ENCODE results near the gene TMEM131. TPM values are rescaled to one million over a fixed set of nuclear protein-coding genes. Genes with fewer than 3 reads are reported as not detected.
A peak's percentile ranks its signal among the peaks of the same experiment; 100 is the strongest.

Gene TMEM131
- total and polyA plus RNA-seq, 2 of the 8 experiments (the other 6 are each of a cell fraction or from before 2014, with no cell fraction given) = 9.7 to 22.9 TPM

DNA sequence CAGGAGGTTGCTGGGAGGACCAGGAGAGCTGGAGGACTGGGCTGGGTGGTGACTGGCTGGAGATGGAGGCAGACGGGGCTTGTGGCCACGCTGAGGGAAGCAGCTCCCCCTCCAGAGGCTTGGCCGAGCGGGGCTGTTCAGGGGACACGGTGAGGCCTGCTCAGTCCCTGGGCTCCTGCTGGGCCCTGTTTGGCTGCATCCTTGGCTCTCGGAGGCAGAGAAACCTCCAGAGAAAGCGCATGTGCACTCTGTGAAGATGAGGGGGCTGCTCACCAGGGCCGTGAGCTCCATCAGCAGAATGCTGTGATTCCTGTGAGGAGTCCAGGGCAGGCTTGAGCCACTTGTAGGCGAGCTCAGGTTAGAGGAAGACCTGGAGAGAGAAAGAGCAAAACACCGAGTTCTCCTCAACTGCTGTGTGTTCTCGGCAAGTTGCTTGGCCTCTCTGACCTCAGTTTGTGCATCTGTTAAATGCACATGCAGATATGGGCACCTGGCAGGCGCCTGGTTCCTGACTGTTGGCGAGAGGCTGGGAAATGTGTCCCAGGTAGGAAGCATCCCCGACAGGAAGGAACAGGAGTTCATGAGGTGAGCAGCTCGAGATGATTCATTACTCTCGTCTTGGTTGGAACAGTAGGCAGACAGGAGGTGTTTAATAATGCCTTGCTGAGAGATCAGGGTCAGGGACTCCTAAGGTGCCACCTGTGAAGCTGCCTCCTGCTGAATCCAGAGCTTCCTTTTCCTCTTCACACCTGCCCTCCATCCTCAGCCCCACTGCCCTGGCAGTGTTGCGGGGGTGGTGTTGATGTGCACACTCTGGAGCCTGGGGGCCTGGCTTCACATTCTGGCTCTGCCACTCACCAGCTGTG is 281.4 kb downstream of the TMEM131 start:
- no peak overlapping the region for H3K4me2 ChIP-seq (ENCODE audit: insufficient read depth in 1 of 2, low read depth in 2 of 2, low read length in 2 of 2)
- H3K14ac ChIP-seq (ENCODE audit: insufficient read length) = no peak overlapping the region
- H2BK12ac ChIP-seq (ENCODE audit: low read depth, low read length) = no peak overlapping the region
- no peak overlapping the region for H3K9ac ChIP-seq (replicated peaks in 1 of 4; ENCODE audit: extremely low read depth in 1 of 4, low read depth in 3 of 4, low read length in 3 of 4)
- H3K27ac ChIP-seq (ENCODE audit: low read depth, low read length) = no peak overlapping the region
- no peak overlapping the region for H4K5ac ChIP-seq (ENCODE audit: insufficient read length, low read depth, low read length)
- no peak overlapping the region for H2BK5ac ChIP-seq (ENCODE audit: low read depth, low read length)
- no peaks in the 10 kb centered on the region for H3K27me3 ChIP-seq (replicated peaks in 1 of 4; ENCODE audit: control insufficient read depth in 3 of 4, extremely low read depth in 1 of 4, insufficient read depth in 3 of 4, low read length in 3 of 4)
- no peaks in the 10 kb centered on the region for H3K23me2 ChIP-seq (ENCODE audit: low read depth, low read length)
- H3K4me1 ChIP-seq (replicated peaks in 1 of 4; ENCODE audit: control insufficient read depth in 3 of 4, insufficient read depth in 4 of 4, low read length in 3 of 4) = peaks cover 0 to 6% (median 1%) of the 10 kb centered on the region in 4 experiments; a peak in 3 of 7 replicates
- no peaks in the 10 kb centered on the region for H3K9me3 ChIP-seq (ENCODE audit: insufficient read depth in 2 of 2, low read depth in 1 of 2, low read length in 1 of 2)
- no peak overlapping the region for H2AK5ac ChIP-seq (ENCODE audit: low read depth, low read length)
- no peaks in the 10 kb centered on the region for H3K79me1 ChIP-seq (ENCODE audit: low read depth, low read length)
- no peak for TF ChIP-seq NRF1 (IDR thresholded peaks at IDR 0.05; ENCODE audit: low read depth, low read length)
- TF ChIP-seq GABPA (IDR thresholded peaks at IDR 0.05; ENCODE audit: borderline replicate concordance, insufficient read depth, low read length) = no peak
- TF ChIP-seq RNF2 (IDR thresholded peaks at IDR 0.05; ENCODE audit: borderline replicate concordance, low read depth, low read length, missing control alignments, poor library complexity, severe bottlenecking) = no peak
- 0 out of 2 replicates have a peak, but pooled peaks have one; percentile 27 for TF ChIP-seq KDM1A (IDR thresholded peaks at IDR 0.05; ENCODE audit: borderline replicate concordance, low read length)
- no peak overlapping the region for H3K18ac ChIP-seq (ENCODE audit: extremely low read depth, low read length)
- no peak overlapping the region for H2BK20ac ChIP-seq (ENCODE audit: low read length)
- H3K23ac ChIP-seq (ENCODE audit: insufficient read length) = no peak overlapping the region
- no peaks in the 10 kb centered on the region for H4K20me1 ChIP-seq (replicated peaks in 1 of 2; ENCODE audit: control insufficient read depth in 1 of 2, insufficient read depth in 2 of 2, low read length in 2 of 2)
- H4K91ac ChIP-seq (replicated peaks; ENCODE audit: insufficient read length, low read length) = no peak overlapping the region
- CTCF ChIA-PET (ENCODE audit: partially characterized antibody) = interaction anchor here (0.7 to 13.6 kb wide), 8 partner anchors 8 to 639 kb away, joined by 3 to 202 read pairs (median 3); no protein-coding TSS in a partner anchor
- no peak for DNase-seq (ENCODE audit: low read depth in 1 of 2, low spot score in 2 of 2)
- no peak overlapping the region for H4K8ac ChIP-seq (ENCODE audit: extremely low read depth, insufficient read depth, low read length)
- H2BK15ac ChIP-seq (ENCODE audit: low read length) = no peak overlapping the region
- H3K36me3 ChIP-seq (ENCODE audit: control insufficient read depth in 2 of 4, insufficient read depth in 4 of 4, low read length in 3 of 4) = no peaks in the 10 kb centered on the region
- 79% methylated on average over 17 of the region's 17 CpGs; no CpG with 5 or more reads in 1 of the 2 experiments for WGBS, 2 experiments (ENCODE audit: extremely low coverage in 1 of 2, insufficient coverage in 1 of 2, insufficient read length in 1 of 2, insufficient replicate concordance in 2 of 2, low coverage in 1 of 2, low lambda C conversion rate in 2 of 2, missing lambda C conversion rate in 1 of 2)
- POLR2A ChIA-PET (ENCODE audit: partially characterized antibody) = interaction anchor here (0.8 to 1.0 kb wide), 2 partner anchors 50 to 72 kb away, joined by 3 read pairs; partner anchors contain the start of gene ACTR1B
- H2BK120ac ChIP-seq (replicated peaks; ENCODE audit: low read depth, low read length) = no peak overlapping the region
- H2AFZ ChIP-seq (ENCODE audit: low read length) = no peak overlapping the region
- FAIRE-seq = no peak
- H3K4me3 ChIP-seq (ENCODE audit: extremely low read depth in 1 of 4, insufficient read depth in 2 of 4, low read depth in 3 of 4, low read length in 4 of 4) = no peak overlapping the region
- H3K56ac ChIP-seq (replicated peaks; ENCODE audit: insufficient read length, low read depth, low read length) = no peak overlapping the region
- no peaks in the 10 kb centered on the region for H3K79me2 ChIP-seq (ENCODE audit: control insufficient read depth in 1 of 2, insufficient read depth in 2 of 2, low read length in 2 of 2)
- H3K4ac ChIP-seq (replicated peaks; ENCODE audit: insufficient read length, low read depth, low read length) = no peak overlapping the region

All from H1 (cell line).